ENCODE results near the gene ARL17A.
"Not testable (repeated sequence)": the region's sequence is repeated elsewhere in the genome, so short reads cannot be mapped to it uniquely, and the experiment has no call there.

Gene ARL17A

DNA sequence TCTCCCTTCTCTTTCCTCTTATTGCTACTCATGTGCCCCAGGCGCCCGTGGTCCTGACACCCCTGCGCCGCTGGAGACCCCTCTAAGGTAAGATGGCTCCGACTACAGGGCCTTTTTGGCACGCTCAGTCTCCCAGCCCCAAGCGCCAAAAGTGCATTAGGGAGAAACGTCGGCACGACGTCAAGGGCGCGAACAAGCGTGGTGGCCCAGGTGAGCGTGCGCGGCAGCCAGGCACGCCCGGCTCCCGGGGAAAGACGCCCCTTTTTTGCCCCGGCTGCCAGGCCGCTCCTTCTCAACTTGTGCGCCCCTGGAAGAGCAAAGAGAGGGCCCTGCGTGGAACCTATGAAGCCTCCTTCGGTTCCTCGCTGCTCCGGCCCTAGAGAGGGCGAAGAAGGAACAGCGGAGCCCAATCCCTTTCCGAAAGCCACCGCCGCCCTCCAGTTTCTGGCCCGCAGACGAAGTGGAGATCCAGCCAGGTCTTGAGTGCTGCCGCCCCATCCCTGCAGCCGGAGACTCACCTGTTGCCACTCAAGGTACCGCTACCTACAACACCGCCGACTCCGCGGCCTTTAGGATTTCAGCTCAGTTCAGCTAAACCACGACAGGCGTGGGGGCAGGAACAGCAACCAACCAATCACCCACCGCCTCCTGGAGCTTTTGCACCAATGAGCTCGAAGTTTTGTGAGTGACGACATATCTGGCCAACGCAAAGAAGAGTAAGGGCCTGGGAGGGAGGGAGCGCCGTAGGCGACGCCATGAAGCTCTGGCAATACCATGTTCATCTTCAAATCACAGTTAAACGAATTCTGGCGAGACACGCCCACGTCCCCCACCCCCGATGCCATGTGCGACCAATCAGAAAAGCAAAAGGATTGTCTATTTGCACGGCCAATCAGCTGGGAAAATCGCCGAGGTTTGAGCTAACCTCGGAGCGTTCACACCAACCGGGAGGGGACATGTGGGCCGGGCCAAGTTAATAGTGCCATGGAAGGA is at the start of gene ARL17A:
Gene ARL17A (minus strand): TSS at position 609 of the 993 bp plus-strand sequence. CDS start 3,369 bp downstream, outside the sequence.
- not testable (repeated sequence) for DNase-seq

DNA sequence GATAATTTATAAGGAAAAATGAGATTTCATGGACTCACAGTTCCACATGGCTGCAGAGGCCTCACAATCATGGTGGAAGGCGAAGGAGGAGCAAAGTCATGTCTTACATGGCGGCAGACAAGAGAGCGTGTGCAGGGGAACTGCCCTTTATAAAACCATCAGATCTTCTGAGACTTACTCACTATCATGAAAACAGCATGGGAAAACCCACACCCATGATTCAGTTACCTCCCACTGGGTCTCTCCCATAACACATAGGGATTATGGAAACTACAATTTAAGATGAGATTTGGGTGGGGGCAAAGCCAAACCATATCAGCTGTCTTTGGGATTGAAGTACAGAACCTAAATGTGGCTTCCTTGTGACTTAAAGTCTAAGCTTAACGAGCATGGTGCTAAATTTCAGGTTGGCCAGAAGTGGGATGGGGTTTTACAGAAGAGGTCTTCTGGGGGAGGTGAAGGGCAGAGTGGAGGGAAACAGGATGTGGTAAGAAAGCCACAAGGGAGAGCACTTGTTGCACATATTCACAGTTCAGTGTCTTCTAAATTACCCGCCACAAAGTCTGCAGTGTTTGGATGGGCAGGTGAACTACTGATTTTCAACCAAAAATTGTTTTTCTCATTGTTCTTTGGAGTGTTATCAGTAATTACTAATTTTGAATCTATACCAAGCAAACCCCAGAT is 49.4 kb upstream of the ARL17A start:
- not testable (repeated sequence) for DNase-seq

DNA sequence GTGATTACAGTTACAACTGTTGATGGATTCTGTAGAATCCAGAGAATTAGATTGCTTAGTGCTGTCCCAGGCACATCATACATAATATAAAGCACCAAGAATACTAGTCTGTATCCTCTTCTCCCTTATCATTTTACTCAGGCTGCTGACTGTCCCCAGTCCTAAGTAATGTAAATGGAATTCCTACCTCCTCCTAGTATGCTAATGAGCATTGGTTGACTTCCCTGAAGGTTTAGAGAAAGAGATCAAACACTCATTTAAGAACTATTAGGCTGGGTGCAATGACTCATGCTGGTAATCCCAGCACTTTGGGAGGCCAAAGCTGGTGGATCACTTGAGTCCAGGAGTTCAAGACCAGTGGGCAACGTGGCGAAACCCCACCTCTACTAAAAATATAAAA is 48.0 kb upstream of the ARL17A start:
- DNase-seq = not testable (repeated sequence)

GRCh38 chr17:46624726-46625125 is 45.2 kb upstream of the ARL17A start:
- not testable (repeated sequence) for DNase-seq

DNA sequence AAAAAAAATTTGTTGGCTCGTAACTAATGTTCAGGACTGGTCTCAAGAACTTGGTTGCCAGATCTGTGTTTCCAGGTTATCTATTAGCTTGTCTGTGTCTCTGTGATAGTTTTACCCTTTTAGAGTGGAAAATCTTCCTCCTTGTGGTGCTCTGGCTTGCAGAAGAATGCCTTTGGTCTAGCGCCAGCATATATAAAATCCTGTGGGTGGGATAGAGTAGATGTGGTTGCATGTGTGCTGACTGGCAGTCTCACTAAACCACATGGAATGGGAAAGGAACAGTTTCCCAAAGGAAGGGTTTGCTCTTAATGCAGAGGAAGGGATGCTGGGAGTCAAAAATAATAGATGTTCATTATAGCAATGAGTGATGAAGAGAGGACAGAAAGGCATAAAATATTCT is 44.3 kb upstream of the ARL17A start:
- DNase-seq = not testable (repeated sequence)

DNA sequence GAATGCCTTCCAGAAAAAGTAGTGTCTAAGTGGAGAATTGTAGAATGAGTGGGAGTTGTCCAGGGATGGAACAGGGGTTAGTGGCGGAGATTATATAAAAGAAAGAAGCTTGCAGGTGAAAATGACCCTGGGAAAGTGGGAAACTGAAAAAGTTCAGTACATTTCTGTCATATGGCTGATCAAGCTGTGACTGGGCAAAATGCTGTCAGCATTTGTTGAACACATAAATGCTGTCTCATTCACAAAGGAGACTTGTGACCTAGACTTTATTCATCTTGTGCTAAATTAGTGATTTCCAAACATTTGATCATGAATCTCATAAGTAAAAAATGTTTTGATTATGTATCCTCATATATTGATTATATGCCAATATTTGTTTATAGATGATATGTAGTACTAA is 39.5 kb upstream of the ARL17A start:
- not testable (repeated sequence) for DNase-seq

DNA sequence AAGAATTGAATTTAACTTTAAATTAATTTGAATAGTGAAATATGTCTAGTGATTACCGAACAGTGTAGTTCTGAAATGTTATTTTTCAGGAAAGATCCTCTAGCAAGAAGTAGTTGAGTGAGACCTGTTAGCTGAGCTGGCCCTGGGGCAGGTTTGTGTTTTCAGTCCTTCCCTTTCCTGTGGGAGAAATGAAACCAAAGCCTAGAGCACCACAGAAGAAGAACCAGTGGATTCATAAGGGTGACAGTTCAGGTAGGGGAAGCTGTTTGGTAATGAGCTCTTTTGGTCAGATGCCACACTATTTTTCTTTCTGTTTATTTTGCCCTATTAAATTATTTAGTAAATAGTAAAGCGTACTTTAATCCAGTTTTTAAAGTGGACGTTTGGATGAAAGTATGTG is 37.6 kb upstream of the ARL17A start:
- DNase-seq = not testable (repeated sequence)

- not testable (repeated sequence) for DNase-seq
These were observed 34.4 kb upstream of the ARL17A start for GRCh38 chr17:46613876-46614275.

DNA sequence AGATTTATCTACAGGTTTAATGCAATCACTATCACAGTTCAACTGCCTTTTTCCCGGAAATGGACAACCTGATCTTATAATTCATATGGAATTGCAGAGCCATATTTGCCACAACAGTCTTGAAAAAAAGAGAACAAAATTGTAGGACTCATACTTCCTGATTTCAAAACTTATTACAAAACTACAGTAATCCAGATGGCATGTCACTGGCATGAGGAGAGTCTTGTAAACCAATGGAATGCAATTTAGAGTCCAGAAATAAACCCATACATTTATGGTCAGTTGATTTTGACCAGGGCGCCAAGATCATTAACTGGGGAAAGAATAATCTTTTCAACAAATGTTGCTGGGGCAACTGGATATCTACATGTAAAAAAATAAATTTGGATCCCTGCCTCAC is 31.8 kb upstream of the ARL17A start:
- not testable (repeated sequence) for DNase-seq

DNA sequence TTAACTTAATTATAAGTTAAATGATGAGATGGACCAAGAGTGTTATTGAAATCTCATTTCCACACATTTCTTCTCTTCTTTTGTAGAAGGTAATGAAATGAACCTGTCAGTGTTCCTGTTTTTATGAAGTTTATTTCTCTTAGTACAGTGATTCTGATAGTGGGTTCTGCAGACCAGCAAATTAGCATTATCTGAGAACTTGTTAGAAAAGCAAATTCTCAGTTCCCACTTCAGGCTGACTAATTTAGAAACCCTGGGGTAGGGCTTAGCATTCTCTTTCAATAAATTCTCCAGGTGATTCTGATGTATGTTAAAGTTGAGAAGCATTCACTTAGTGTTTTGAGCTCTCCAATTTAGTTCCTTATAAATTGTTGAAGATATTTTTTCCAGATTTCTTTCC is 23.6 kb upstream of the ARL17A start:
- DNase-seq = not testable (repeated sequence)

DNA sequence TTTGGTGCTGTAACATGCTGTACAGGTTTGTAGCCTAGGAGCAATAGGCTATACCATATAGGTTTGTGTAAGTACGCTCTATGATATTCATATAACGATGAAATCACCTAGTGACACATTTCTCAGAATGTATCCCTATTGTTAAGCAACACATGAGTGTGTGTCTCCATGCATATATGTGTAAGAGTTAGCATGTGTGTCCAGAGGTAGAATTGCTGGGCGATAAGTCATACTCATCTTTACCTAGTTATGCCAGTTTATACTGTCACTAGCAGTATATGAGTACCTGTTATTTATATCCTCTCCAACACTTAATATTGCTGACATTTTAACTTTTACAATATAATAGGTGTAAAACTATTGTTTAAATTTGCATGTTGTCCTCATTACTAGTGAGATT is 21.3 kb upstream of the ARL17A start:
- not testable (repeated sequence) for DNase-seq

DNA sequence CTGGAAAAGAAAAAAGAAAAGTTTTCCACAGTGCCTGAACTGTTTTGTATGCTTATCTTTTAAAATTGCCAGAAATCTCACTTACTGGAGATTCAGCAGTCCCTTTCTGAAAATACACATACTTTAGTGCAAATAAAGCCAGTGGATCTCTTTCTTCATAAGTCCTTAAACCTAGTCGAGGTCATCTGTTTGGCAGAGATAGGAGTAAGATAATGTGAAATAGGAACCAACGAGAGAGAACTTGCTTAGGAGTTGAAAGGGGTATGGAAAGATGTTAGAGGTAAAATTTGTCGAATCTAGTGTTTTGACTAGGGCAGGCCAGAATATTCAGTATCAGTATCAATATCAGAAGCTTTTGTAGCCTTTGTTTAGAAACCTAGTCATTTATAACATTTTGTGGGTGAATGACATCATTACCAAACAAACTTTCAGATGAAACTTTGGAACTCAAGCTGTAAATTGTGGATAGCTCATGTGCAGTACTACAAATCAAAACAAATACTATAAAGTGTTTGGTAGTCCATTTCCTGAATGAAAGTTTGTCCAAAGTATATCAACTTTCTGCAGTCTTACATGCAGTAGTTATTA is 18.9 kb upstream of the ARL17A start:
- DNase-seq = not testable (repeated sequence)

DNA sequence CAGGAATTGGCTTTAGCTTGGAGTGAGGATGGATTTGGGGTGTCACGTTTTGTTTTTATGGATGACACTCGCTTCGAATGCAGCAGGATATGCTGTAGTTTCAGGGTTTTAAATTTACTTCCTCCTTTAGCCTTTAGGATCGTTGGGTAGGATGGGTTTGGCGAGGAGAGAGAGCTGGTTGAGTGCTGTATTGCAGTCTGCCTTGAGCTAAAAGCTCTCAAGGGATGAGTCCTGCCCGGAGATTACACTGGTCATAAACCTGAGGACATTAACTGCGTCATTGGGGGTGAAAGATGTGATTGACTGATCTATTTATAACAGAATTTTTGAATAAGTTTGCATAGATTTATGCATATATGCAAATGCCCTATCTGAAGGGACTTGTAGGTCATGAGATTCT is 11.8 kb upstream of the ARL17A start:
- DNase-seq = not testable (repeated sequence)

- DNase-seq = not testable (repeated sequence)
These were observed 11.0 kb upstream of the ARL17A start, which contains the start of gene NSF for GRCh38 chr17:46590157-46591146. NSF (plus strand) TSS chr17:46590669; CDS start chr17:46590776, 107 bp downstream.

- DNase-seq = not testable (repeated sequence)
These were observed 6.0 kb upstream of the ARL17A start for GRCh38 chr17:46585444-46585843.

- DNase-seq = not testable (repeated sequence)
These were observed 591 bp upstream of the ARL17A start for GRCh38 chr17:46580082-46580481.

GRCh38 chr17:46571796-46572195 is 7.7 kb downstream of the ARL17A start:
- not testable (repeated sequence) for DNase-seq

DNA sequence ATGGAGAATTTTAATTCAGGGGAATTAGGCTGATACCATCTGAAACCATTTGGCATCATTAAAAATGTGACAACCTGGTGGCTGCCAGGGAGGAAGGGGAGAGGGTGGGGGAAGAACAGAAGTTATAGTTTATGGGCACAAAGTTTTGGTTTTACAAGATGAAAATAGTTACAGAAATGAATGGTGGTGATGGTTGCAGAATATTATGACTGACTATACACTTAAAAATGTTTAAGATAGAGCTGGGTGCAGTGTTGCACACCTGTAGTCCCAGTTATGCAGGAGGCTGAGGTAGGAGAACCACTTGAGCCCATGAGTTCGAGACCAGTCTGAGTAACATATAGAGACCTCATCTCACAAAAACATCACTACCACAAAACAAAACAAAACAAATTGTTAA is 12.5 kb downstream of the ARL17A start:
- not testable (repeated sequence) for DNase-seq

DNA sequence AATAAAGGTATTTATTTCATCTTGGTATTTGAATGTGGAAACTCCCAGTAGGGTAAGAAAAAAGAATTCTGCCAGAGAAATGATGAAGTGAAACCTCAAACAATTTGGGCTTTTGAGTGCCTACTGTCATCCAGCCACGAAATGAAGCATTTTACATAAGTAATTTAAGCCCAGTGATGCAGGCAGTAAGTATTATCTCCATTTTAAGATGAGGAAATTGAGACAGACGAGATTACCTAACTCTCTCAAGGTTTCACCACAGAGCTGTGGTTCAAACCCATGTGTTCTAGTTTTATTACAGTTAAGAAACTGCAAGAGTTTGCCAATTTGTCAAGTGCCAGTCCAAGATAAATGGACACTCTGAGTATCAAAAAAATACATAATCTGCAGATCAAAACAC is 13.2 kb downstream of the ARL17A start:
- not testable (repeated sequence) for DNase-seq

DNA sequence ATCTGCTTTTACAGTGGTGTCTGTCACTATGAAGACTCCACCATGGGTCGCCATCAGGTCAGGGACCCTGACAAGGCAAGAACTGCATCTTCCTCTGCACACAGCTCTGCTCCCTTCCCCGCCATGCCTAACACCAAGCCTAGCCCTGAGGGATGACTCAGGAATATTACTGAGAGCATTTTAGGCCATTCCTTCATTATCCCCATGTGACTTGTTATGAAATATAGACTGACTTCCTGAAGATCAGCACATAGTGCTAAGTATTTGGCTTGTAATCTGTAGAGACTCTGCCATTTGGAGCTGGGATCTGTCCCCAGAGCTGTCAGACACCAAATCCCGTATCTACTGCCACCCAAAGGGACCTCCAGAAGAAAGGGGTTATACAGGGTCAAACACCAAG is 19.4 kb downstream of the ARL17A start:
- DNase-seq = not testable (repeated sequence)
